Measurements from ENCODE around the gene FAM222B. TPM values are rescaled to one million over a fixed set of nuclear protein-coding genes. Genes with fewer than 3 reads are reported as not detected.
"Not testable (repeated sequence)": the region's sequence is repeated elsewhere in the genome, so short reads cannot be mapped to it uniquely, and the experiment has no call there.

The FAM222B gene
- total RNA-seq, result 3.6 TPM

- DNase-seq, result peak; percentile 64
These were observed at the start of gene FAM222B for GRCh38 chr17:28842282-28843012. Gene FAM222B, minus strand, starts transcription at chr17:28842790. Its CDS starts 76,123 bp downstream, at chr17:28766667.

DNA sequence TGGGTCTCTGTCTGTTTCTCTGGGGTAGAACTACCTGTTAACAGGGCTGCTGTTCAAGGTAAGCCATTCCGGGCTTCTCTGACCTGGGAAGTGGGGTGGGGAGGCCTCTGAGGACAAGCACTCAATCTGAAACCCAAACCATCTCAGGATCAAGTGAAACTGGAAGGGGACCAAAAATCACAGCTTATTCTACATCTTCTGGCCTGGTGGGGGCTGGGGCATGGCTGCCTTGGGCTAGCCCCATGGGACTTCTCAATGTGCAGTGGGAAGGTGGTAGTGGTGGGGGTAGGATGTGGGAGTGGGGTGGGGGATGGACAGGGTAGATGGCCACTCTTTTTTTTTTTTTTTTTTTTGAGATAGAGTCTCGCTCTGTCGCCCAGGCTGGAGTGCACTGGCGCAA lies 49.4 kb upstream of the FAM222B start:
- DNase-seq, result no peak

- DNase-seq, result no peak
These were observed 48.6 kb upstream of the FAM222B start for GRCh38 chr17:28891201-28891600.

DNA sequence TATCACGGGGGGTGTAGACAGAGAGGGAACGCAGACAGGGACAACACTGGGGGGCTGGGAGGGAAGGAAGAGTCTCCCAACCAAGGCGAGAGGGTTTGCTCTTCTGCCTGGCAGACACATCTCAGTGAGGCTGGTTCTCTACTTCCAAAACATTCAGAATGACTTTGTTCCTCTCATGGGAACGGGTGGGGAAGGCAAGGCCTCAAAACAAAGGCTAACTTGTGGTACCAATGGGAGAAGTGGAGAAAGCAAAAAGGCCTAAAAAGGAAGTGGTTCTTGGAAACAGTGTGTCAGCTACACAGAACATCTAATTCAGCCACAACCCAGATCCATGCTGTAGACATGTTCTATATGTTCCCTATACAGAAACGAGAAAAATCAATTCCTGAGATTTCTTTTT lies 47.4 kb upstream of the FAM222B start:
- no peak for DNase-seq

GRCh38 chr17:28888832-28889231 lies 46.2 kb upstream of the FAM222B start:
- DNase-seq, result no peak

- DNase-seq, result no peak
These were observed 45.4 kb upstream of the FAM222B start for GRCh38 chr17:28887871-28888471.

- DNase-seq, result no peak
These were observed 43.4 kb upstream of the FAM222B start for GRCh38 chr17:28885951-28886350.

DNA sequence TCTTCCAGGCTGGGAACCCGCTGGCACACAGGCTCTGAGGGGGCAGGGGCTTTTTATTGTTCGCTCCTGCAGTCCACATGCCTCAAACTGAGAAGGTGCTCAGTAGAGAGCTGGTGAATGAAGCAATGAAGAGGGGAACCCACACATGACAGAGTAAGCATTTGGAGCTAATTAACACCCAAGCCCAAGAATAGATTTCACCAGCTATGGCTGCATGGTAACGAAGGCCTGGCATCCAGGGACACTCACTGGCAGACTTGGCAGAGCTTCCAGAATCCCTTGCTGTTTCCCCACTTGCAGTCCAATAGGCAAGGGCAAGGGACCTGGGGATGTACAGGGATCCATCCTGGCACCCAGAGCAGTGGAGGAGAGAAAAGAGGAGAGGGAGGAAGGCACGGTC lies 42.8 kb upstream of the FAM222B start:
- no peak for DNase-seq

GRCh38 chr17:28883967-28884702 lies 41.5 kb upstream of the FAM222B start:
- no peak for DNase-seq

DNA sequence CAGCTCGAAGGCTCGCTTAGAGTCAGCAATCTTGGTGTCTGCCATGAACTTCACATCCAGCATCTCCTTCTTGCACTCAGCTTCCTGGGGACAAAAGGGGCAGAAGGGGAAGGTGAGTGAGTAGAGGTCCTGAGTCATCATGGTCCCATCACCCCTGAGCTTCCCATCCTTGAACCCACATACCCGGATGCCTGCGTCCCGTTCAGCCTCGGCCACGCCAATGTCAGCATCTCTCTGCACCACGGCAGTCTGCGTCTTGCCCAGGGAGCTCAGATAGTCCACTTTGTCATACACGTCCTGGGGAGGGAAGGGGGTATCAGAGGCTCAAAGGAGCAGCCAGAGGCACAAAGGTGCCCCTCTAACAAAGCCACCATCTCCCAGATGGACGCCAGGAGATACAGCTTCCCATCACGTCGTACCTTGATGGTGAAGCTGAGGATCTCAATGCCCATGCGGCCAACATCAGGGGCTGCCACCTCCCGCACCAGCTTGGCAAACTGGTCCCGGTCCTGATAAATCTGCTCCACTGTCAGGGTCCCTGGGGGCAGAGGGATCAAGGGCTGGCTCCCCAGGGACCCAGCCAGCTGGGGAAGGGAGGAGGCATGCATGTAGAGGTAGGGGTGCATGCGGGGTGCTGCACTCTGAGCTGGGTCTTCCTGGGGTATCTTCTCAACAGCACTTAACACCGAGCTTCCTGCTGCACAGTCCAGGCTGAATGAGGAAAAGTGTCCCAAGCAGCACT lies 39.7 kb upstream of the FAM222B start:
- DNase-seq, result no peak

DNA sequence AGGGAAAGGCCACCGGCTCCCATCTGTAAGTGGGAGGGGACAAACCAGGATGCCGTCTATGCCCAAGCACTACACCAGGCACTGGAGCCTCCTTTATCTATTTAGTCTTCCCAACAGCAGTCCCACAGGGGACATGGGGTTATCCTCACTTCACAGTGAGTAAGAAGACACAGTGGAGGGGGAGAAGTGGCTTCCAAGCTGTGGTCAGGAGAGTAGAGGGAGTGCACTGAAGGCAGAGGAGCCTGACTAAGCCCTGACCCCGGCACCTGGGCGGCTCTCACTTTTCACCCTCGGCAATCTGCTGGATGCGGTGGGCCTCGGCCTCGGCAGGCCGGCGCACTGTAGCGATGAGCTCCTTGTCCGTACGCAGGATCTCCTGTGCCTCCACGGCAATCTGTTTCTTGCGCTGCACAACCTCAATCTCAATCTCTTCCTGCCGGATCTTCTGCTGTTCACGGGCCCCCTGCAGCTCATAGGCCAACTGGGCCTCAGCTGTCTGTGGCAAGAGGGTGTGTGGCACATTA lies 39.0 kb upstream of the FAM222B start:
- no peak for DNase-seq

- DNase-seq, result no peak
These were observed 38.0 kb upstream of the FAM222B start for GRCh38 chr17:28880572-28880945.

DNA sequence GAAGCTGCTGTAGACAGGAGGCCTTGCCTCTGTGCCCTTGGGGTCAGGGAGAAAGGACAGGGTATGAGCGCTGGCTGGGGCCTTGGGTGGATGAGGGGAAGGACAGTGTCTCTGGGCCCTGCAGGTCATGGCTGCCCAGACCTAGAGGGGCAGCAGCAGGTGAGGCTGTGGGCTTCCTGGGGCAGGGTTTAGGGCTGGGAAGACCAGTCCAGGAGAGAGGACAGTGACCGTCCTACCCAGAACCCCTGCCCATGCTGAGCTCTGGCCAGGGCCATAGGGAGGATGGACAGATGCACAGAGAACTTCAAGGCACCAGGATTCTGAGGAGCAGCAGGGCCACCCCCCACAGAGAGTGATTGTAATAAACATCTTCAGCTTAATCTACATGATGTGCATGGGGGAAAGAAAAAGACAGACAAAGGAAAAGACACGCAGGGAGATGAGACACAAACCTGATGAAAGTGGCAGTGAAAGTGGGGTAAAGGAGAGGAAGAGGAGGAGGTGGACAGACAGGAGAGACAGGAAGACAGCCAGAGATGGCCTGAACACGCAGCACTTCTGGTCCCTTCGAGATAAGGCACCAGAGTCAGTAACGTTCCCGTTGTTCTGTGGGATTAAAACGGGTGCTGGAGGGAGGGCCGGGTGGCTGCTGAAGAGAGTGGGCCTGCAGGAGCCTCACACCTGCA lies 37.4 kb upstream of the FAM222B start:
- no peak for DNase-seq

- DNase-seq, result no peak
These were observed 36.4 kb upstream of the FAM222B start for GRCh38 chr17:28878981-28879380.

GRCh38 chr17:28878158-28878910 lies 35.7 kb upstream of the FAM222B start:
- no peak for DNase-seq

DNA sequence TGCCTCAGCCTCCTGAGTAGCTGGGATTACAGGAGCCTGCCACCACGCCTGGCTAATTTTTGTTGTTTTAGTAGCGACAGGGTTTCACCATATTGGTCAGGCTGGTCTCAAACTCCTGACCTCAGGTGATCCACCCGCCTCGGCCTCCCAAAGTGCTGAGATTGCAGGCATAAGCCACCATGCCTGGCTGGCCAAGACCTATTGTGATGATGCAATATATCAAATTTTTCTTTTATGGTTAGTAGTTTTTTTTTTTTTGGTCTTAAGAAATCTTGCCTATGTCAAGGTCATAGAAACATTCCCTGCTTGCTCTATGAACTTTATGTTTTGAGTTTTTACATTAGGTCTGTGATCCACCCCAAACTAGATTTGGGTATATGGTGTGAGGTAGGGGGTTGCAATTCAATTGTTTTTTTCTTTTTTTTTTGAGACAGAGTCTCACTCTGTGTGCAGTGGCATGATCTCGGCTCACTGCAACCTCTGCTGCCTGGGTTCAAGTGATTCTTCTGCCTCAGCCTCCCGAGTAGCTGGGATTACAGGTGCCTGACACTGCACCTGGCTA lies 34.6 kb upstream of the FAM222B start:
- DNase-seq, result not testable (repeated sequence)

DNA sequence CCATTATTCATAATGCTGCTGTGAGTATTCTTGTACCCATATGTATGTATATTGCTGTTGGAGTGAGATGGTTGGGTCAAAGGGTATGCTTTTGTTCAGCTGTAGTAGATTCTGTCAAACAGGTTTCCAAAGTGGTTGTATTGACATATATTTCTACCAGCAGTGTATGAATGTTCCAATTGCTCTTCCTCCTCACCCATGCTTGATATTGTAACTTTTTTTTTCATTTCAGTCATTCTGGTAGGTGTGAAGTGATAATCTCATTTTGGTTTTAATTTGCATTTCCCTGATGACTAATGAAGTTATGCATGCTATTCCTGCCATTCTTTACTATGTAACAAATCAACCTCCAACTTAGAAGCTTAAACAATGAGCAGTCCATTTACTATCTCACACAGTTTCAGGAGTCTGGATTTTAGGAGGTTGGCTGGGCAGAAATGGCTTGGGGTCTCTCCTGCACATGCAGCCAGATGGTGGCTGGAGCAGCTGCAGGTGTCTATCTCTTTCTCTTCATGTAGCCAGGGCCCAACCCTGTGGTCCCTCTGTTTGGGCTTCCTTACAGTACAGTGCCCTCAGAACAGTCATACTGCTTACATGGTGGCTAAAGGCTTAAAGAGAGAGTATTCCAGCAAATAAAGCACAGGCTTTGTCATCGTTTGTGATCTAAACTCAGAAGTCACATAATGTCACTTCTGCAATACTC lies 33.4 kb upstream of the FAM222B start:
- DNase-seq, result no peak

DNA sequence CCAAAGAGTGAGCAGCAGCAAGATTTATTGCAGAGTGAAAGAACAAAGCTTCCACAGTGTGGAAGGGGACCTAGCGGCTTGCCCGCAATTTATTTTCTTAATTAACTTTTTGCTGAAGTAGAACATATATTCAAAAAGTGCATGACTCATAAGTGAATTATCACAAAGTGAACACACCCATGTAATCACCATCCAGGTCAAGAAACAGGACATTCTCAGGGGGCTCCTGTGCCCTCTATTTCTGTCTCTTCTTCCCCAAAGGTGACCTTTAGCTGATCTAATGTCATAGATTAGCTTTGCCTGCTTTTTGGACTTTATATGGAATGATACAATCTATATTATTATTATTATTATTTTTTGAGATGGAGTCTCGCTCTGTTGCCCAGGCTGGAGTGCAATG lies 32.2 kb upstream of the FAM222B start:
- DNase-seq, result no peak

DNA sequence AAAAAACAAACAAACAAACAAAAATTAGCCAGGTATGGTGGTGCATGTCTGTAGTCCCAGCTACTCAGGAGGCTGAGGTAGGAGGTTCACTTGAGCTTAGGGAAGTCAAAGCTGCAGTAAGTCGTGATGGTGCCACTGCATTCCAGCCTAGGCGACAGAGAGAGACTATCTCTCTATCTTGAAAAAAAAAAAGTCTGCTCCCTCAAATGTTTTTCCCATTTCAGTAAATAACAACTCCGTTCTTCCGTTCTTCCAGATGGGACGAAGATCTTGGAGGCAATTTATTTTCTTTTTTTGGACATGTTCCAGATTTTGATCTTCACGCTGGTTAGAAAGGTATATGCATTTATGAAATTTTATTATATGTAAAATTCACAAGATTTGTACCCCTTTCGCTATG lies 31.2 kb upstream of the FAM222B start:
- no peak for DNase-seq

- DNase-seq, result no peak
These were observed 28.5 kb upstream of the FAM222B start for GRCh38 chr17:28871056-28871579.
